Sciatic nerve (tissue), 2 donors: ENCODE data around the gene EFCAB14. TPM values are rescaled to one million over a fixed set of nuclear protein-coding genes. Genes with fewer than 3 reads are reported as not detected.

Source experiments
- ATAC-seq: fragments of 200-7000 bp; cut with Tn5 transposase; one replicate; pipeline ENCODE4 v1.9.1; 2020; ENCODE audit warnings: mild to moderate bottlenecking, moderate library complexity
- DNase-seq: peaks from one replicate; pipeline ENCODE4 v3.0.0-alpha.2; 2020; ENCODE audit warnings: low spot score
- intact Hi-C: fragments of 100-400 bp; cut with DNase I; formaldehyde crosslinking; loops from one replicate; pipeline ENCODE4 v1.14.2; 2022
- total RNA-seq: library from RNA; stranded (reverse); fragmentation: NEBNext Ultra II Directional; extraction: Animal tissue kit (Norgen Biotek cat#: 25700); gene quantifications from one replicate; pipeline ENCODE4 v1.2.1, GENCODE V29; 2021
- donor health status: DM: no; HTN: no; CAD: no.
- donor health status: DM: no; HTN: no; CAD: no.

The EFCAB14 gene
- total RNA-seq, 1 donor from 2014 or later, result 109 TPM

GRCh38 chr1:46639547-46639946, 79.4 kb downstream of the EFCAB14 start:
- intact Hi-C loops, result no loop called here
- DNase-seq (no peak), ATAC-seq (no peak)

DNA sequence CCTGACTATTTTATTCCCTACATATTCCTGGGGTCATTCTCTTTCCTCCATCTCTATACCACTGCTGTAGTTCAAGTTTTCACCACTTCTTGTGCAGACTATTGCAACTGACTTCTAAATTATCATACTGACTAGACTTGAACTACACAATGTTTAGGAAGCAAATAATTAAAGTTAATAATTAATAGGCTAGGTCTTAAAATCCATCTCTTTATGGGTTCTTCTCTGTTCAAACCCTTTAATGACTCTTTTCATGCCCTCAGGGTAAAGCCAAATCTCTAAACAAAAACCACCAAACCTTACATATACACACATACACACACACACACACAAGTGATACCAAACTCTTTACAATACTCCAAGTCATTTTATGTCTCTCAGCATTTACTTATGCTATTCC, 80.0 kb downstream of the EFCAB14 start:
- intact Hi-C loops, result no loop called here
- DNase-seq, result no peak
- no peak for ATAC-seq

DNA sequence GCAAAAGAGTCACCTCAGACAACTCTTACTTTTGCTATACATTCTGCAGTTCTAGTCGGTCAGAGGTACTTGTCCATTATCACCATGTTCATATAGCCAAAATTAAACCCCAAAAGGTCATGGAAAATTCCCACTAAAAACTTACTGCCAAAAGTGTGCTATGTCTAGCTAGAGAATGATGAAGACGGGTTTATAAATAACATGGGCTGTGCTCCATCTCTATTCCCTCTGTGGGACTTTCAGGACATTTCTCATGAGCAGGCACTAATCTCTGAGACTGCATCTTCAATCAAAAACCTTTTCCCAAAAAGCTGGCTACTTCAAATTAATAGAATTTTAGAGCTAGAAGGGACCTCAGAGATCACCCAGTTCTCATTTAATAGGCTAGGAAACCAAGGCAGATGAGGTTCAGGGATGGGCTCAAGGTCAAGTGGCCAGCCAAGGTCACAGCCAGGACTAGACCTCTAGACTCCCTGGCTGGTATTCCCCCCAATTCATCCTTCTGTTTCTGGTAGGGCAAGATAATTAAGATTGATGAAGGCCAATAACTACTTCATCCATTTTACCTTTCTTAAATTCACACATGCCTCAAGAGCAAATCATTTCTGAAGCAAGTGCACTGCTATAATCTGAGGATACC, 81.3 kb downstream of the EFCAB14 start:
- ATAC-seq, result no peak

GRCh38 chr1:46635205-46635604, 83.7 kb downstream of the EFCAB14 start:
- DNase-seq (no peak), ATAC-seq (no peak)
- intact Hi-C loops, result no loop called here

More for the DNA sequence above, 81.3 kb downstream of the EFCAB14 start:
- DNase-seq, result no peak
- intact Hi-C loops, result no loop called here

- ATAC-seq (no peak), DNase-seq (no peak)
- intact Hi-C loops, result no loop called here
Observed at GRCh38 chr1:46630719-46631118, 88.2 kb downstream of the EFCAB14 start.

Other genes with a start within 250 kb of the EFCAB14 start
- gene DMBX1, start 229.3 kb downstream of the EFCAB14 start, total RNA-seq, result 0.13 TPM
- not detected for gene KNCN, start 167.5 kb downstream of the EFCAB14 start, total RNA-seq
- 72.6 TPM for gene MKNK1, start 114.8 kb downstream of the EFCAB14 start, total RNA-seq
- gene MOB3C, start 102.3 kb downstream of the EFCAB14 start, total RNA-seq, result 25.8 TPM
- 24.0 TPM for gene ATPAF1, start 50.8 kb downstream of the EFCAB14 start, total RNA-seq
- not detected for gene TEX38, start 47.3 kb downstream of the EFCAB14 start, total RNA-seq
- gene CYP4B1, start 79.9 kb upstream of the EFCAB14 start, total RNA-seq, result 20.9 TPM
- 0.36 TPM for gene CYP4A11, start 222.4 kb upstream of the EFCAB14 start, total RNA-seq